Measurements from ENCODE around the gene TMEM91.
A peak's percentile ranks its signal among the peaks of the same experiment; 100 is the strongest.

The TMEM91 gene

GRCh38 chr19:41330946-41331678, 45.2 kb upstream of the TMEM91 start:
- TF ChIP-seq CTCF (IDR thresholded peaks at IDR 0.05; ENCODE audit: low read length, missing control alignments) = no peak
- H3K4me3 ChIP-seq (replicated peaks; ENCODE audit: low read depth, low read length) = no peak overlapping the region
- no peak for DNase-seq (ENCODE audit: low read depth)

- no peak overlapping the region for H3K4me3 ChIP-seq (replicated peaks; ENCODE audit: low read depth, low read length)
- no peak for TF ChIP-seq CTCF (IDR thresholded peaks at IDR 0.05; ENCODE audit: low read length, missing control alignments)
- no peak for DNase-seq (ENCODE audit: low read depth)
Observed at GRCh38 chr19:41332000-41332399, 44.3 kb upstream of the TMEM91 start.

- no peak for DNase-seq (ENCODE audit: low read depth)
- TF ChIP-seq CTCF (IDR thresholded peaks at IDR 0.05; ENCODE audit: low read length, missing control alignments) = no peak
- no peak overlapping the region for H3K4me3 ChIP-seq (replicated peaks; ENCODE audit: low read depth, low read length)
Observed at GRCh38 chr19:41332468-41332867, 43.9 kb upstream of the TMEM91 start.

DNA sequence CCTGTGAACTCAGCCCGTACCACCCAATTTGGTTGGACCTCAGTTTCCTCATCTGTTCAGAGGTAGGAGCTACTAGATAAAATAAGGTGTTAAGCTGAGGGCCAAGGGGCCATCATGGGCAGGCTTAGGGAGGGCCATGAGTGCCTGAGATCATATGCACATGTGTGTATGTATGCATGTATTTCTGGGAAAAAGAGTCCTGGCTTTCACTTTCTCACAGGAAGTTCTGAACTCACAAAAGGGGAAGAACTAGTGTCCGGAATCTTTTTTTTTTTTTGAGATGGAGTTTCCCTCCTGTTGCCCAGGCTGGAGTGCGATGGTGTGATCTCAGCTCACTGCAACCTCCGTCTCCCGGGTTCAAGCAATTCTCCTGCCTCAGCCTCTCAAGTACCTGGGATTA, 41.5 kb upstream of the TMEM91 start:
- no peak overlapping the region for H3K4me3 ChIP-seq (replicated peaks; ENCODE audit: low read depth, low read length)
- DNase-seq (ENCODE audit: low read depth) = no peak
- TF ChIP-seq CTCF (IDR thresholded peaks at IDR 0.05; ENCODE audit: low read length, missing control alignments) = no peak

DNA sequence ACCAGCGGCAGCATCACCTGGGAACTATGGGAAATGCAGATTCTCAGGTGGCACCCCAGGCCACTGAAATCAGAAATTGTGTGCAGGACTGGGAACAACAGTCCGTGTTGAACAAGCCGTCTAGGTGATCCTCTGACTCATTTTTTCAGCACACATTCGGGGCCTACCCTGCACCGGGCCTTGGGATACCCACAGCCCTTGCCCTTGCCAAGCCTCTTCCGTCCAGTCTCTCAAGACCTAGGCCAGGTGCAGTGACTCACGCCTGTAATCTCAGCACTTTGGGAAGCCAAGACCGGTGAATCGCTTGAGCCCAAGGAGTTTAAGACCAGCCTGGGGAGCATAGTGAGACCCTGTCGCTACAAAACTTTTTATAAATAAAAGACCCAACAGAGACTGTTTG, 40.9 kb upstream of the TMEM91 start:
- DNase-seq (ENCODE audit: low read depth) = no peak
- no peak overlapping the region for H3K4me3 ChIP-seq (replicated peaks; ENCODE audit: low read depth, low read length)
- no peak for TF ChIP-seq CTCF (IDR thresholded peaks at IDR 0.05; ENCODE audit: low read length, missing control alignments)

DNA sequence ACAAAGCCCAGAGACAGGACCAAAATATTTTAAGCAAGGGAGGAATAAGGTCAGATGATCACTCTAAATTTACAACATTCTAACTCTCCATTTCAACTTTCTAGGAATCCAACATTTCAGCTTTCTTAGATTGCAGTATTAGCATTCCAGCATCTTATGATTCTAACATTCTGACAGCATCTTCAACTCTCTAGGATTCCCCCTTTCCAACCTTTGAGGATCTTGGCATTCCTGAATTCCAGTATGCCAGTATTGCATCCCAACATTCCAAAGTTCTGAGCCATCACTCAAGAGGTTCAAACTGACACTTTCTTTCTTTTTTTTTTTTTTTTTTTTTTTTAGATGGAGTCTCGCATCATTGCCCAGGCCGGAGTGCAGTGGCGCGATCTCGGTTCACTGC, 36.4 kb upstream of the TMEM91 start:
- DNase-seq (ENCODE audit: low read depth) = peak; percentile 56
- TF ChIP-seq CTCF (IDR thresholded peaks at IDR 0.05; ENCODE audit: low read length, missing control alignments) = no peak

More for the DNA sequence above, 36.4 kb upstream of the TMEM91 start:
- H3K4me3 ChIP-seq (replicated peaks; ENCODE audit: low read depth, low read length) = no peak overlapping the region

Data from fibroblast of pulmonary artery (primary cell).